T-helper 9 cell (primary cell): ENCODE data around the gene RAD17.

ENCODE experiments used
- DNase-seq: peaks from one replicate; pipeline ENCODE4 v3.0.0-alpha.2; 2020

RAD17 gene

DNA sequence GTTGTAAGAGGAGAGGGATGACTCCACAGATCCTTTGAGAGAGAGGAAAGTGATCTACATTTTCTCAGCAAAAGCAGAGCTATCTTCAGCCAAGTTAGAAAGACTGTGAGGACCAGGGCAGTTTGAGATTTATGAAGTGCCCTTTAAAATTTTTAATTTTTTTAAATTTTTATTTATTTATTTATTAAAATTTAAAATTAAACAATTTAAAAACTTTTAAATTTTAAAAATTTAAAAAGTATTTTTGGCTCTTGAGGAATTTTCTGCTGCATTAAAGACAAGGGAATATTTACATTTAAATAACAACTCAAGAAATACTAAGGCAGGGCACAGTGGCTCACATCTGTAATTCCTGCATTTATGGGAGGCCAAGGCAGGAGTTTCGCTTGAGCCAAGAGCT is 92.6 kb downstream of the RAD17 start:
- DNase-seq, result no peak
